Activated CD8-positive, alpha-beta memory T cell treated with anti-CD3 and anti-CD28 coated beads, Interleukin-2, amount 50 U/mL, for 24 hours (primary cell): ENCODE results near the gene AGBL1.

Experiments
- DNase-seq: peaks from one replicate; pipeline ENCODE4 v3.0.0-alpha.2; 2020; ENCODE audit errors: extremely low read depth

AGBL1 gene

DNA sequence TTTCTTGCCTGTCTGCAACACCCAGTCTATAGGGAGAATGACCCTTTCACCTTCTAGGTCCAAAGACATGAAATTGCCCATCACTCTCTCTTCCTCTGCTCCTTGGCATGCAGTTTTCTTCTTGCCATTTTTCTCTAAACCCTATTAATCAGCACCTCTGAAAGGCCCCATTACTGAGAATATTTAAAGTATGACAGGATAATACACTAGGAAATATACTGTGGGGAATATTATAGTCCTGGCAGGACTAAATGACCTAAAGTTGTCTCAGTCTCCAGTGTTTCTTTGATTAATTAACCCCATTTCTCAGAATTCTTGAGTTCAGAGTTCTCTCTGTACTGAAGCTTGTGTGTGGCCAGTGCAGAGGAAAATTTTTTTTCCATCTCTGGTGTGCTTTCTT lies 730.7 kb downstream of the AGBL1 start:
- DNase-seq = no peak

DNA sequence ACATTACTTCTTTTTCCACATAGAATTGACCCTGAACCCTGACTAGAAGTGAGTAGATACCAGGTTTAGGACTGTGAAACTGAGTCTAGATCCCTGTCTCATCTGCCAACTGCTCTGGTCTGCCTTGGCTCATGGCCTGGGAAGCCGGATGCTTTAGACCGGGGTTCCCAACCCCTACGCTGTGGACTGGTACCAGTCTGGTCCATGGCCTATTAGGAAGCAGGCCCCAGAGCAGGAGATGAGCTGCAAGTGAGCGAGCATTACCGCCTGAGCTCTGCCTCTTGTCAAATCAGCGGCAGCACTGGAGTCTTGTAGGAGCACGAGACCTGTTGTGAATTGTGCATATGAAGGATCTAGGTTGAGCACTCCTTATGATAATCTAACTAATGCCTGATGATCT lies 734.2 kb downstream of the AGBL1 start:
- DNase-seq = no peak

DNA sequence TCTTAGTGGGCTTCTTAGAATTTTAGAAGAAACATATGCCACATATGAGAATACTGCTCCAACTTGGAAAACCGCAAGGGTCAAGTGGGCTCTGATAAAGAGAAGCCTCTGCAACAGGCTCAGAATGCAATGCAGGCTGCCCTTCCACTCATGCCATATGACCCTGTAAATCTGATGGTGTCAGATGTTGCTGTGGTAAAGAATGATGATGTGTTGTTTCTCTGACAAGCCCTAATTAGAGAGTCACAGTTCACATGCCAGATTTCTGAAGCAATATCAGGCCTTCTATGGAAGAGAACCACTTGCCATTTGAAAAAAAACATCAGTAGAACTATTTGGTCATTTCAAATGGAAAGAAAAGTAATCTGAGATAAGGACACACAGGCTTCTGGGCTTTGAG lies 749.6 kb downstream of the AGBL1 start:
- DNase-seq = no peak

DNA sequence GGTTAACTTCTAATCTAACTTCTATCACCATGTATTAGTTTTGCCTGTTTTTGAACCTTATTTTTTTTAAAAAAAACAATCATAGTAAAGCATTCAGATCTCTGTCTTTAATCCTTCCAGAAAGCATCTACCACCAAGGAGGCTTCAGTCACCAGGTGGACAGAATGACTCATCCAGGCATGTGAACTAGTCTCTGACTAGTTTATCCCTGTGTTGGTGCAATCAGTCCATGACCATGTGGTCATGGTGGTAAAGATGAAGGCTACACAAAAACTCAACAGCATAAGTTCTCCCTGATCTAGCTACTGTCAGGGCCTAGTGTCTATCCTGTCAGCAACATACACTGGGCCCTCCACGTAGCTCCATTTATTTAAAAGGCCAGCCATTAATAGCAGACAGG lies 750.6 kb downstream of the AGBL1 start:
- no peak for DNase-seq

DNA sequence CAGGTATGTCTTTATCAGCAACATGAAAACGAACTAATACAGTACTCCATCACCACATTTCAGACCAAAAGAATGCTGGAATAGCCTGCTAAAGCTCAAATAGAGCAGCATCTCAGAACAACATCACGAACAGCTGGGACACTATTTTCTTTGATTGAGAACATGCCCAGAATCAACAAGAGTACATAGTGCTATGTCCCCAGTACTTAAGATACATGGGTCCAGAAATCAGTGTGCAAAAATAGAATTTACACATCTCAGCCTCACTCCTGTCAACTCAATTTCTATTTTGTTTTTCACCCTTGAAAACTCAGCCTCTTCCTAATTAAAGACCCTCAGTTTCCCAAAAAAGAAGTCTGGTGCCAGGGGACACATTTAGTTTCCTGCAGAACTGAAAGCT lies 753.9 kb downstream of the AGBL1 start:
- DNase-seq = no peak

DNA sequence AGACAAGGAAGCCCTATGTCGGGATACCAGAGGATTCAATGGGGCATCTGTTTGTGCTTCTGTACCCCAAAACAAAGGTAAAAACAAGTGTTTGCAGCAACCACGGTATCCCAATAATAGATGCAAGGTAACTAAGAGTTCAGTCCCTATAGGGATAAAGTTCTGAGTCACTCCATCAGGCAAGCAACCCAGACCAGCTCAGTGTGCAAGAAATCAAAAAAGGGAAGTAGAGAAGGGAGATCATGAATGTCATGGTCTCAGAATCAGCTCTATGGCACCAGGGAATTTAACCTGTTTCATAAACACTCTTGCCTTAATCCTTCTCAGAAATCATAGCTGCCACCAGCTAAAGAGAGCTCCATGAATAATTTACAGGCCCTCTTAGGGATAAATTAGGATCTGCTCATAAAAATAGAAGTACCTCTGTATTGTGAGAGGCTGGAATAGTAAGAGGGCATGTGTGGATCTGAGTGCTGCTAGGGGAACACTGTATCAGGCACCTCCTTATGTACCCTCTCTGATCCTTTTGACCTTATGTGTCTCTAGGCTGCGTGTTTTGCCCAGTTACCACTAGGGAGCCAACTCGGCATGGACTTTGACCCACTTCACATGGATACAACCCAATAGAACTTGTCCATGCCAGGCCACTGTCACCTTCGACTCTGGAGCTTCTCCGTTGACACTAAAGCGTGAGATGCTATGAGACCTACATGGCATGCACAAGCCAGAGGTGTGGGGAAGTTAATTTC lies 754.6 kb downstream of the AGBL1 start:
- no peak for DNase-seq

DNA sequence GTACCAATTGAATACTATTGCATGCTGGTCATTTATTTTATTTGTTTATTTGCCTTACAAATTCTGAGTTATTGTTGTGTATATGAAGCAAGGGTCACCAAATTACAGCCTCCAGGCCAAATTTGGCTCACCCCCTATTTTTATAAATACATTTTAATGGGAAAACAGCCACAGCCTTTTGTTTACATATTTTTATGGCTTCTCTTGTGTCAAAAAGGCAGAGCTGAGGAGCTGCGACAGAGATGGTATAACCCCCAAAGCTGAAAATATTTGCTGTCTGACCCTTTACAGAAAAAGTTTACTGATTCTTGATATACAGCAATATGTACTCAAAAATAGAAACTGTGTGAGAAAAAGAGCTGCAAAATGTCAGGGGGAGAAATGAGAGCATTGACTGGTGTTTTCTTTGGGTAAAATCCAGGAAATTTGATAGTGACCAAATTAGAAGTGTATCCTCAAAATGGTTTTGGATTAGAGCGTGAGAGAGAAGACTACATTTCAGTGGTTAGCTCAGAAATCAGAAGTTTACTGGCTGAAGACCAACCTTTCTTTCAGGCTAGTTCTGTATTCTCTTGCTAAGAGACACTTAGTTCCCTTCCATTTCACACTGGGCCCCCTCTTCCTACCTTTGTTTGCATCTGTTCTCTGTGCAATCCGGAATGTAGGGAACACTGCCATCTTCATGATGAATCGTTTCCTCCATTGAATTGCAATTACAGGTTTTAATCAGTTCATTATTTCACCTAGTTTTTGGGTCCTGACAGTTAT lies 757.8 kb downstream of the AGBL1 start:
- no peak for DNase-seq

DNA sequence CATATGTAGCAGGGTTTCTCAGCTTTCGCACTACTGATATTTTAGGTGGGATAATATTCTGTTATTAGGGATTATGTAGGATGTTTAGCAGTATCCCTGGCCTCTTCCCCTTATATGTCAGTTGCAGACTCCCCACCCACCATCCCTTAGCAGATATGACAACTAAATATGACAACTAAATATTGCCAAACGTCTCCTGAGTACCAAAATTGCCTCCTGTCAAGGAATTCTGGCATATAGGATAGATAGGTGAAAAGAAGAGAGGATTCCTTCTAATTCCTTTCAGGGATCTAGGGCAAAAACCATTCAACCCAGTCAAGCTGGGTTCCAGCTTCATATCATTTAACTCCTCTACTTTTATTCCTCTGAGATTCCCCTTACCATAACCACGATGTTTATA lies 759.8 kb downstream of the AGBL1 start:
- no peak for DNase-seq

DNA sequence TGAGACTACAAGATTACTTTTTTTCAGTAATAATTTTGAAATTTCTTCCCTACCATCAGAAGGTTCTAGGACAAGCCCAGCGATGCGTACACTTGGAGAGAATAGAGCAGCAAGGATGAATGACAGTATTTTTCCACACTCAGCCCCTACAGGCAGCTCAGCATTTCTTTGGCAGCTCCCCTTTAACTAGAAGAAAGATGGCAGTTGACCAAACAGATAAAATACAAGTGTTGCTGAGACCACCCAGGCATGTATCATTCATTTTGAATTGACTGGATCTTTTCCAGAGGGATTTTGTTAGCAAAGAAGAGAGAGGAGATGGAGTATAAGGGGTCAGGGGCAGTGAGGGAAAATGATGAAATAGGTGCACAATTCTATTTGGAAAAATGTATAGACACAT lies 761.3 kb downstream of the AGBL1 start:
- DNase-seq = no peak

DNA sequence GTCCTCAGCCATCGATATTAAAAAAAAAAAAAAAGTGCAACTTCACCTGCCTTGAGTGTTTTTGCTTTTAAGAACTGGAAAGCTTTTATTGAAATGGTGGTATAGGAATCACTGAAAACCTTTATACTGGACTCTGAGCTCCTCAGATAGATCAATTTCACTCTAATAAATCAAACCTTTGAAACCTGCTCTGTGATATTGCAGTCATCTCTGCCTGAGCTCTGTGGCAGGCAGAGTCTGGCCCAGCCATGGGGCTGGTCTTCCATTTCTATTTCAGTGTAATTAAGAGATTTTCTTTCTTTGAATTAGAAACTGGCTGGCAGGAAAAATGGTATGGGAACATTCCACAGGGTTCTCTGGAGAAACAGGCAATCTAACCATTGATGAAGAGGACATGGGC lies 762.5 kb downstream of the AGBL1 start:
- DNase-seq = no peak

DNA sequence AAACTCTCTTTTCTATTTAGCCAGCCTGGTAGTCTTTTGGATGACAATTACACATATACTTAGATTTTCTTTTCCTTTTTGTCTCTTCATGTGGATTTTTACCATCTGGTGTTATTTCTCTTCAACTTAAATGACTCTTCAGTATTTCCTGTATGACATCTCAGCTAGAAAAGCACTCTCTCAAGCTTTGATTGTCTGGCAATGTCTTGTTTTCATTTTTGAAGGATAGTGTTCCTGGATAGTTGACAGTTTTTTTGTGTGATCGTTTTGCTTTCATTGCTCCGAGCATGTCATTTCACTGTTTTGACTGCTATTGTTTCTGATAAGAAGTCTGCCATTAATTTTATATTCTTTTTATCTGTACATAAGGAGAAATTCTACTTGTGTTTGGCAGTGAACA lies 766.4 kb downstream of the AGBL1 start:
- DNase-seq = no peak

DNA sequence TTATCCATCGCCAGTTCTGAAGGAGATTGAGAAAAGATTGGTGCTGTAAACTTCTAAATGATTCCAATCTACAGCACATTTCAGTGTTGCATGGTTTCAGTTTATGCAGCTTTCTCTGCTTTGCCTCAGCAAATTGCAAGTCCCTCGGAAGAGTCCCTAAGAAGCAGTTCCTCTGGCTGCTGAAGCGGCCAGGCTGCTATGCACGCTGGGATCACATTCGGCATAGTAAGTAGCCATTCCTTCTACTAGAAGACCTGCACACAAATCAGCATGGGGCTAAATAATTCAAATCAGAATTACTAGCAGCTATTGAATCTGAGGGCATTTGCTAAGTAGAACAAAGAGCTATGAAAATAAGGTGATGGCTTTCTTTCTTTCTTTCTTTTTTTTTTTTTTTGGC lies 769.5 kb downstream of the AGBL1 start:
- no peak for DNase-seq

DNA sequence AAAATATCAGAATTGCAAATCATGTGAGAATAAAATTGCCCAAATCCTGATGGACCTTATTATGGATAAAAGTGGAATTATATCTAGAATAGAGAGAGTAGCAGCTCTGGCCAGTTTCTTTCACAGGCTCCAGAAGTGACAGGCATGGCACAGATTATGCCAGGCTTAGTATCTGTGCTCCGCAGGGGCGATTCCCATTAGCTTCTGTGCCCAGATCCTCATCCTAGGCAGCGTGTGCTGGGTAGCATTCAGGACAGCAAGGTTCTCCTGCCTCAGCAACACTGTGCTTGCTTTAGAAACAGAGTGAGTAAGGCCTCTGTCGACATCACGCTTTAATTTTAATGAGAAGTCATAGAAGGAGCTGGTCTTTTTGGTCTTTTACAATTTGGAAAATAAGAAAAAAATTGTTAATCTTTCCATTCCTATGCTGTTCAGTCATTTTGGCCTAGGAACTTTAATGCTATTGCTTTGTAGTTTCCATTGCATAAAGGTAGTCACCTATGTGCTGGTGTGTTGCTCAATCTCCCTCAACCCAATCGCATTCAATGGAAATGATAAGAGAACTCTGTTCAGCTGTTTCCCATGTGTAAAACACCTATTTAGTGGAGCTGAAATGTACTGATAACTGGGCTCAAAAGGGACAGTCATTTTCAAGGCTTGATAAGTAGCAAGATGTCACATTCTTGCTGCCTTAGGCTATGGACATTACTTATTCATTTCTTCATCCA lies 770.1 kb downstream of the AGBL1 start:
- DNase-seq = no peak

DNA sequence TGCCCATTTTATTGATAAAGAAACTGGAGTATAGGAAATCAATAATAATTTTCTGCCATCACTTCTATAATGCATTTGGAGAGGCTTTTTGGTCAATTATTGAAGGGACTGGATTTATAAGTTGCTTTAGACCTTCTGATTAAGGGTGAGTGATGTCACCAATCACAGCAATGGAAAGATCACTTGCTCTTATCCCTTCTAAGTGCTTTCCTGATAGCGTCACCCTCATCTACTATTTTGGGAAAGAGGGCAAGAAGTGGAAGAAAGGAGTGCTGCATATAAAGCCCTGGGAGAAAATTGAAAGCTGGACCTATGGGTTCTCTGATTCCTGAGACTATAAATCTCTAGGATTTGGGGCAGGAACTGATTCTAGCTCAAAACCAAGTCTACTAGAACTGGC lies 771.3 kb downstream of the AGBL1 start:
- DNase-seq = no peak

DNA sequence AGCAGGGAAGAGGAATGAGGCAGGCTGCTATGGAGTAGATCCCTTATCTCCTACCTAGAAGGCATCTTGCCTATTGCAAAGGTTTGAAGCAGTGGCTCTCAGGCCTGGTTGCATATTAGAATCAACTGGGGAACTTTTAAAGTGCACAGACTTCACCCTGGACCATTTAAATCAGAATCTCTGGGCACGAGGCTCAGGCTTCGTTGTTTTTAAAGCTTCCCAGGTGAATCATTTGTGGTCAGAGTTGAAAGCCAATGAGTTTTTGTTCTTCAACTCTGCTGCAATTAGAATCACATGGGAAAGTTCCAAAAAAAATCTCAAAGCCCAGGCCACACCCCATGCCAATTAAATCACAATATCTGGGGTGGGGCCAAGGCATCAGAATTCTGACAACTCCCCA lies 773.1 kb downstream of the AGBL1 start:
- DNase-seq = no peak

DNA sequence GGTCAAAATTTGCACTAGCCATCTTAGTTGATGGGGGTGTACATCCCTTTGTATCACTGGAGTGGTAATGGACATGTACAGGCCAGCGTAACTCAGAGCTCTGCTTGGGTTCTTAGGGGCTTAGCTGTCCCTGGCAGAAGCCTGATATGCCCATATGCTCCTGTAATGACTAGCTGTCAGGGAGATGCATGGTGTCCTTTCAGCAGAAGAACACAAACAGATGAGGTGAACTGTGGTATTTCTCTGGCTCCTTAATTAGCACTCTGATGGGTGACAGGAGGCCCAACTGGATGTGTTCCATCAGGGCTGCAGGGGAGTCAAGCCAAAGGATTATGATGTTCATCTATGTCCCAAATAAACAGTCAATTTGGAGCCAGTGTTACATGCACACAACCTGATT lies 774.5 kb downstream of the AGBL1 start:
- no peak for DNase-seq

DNA sequence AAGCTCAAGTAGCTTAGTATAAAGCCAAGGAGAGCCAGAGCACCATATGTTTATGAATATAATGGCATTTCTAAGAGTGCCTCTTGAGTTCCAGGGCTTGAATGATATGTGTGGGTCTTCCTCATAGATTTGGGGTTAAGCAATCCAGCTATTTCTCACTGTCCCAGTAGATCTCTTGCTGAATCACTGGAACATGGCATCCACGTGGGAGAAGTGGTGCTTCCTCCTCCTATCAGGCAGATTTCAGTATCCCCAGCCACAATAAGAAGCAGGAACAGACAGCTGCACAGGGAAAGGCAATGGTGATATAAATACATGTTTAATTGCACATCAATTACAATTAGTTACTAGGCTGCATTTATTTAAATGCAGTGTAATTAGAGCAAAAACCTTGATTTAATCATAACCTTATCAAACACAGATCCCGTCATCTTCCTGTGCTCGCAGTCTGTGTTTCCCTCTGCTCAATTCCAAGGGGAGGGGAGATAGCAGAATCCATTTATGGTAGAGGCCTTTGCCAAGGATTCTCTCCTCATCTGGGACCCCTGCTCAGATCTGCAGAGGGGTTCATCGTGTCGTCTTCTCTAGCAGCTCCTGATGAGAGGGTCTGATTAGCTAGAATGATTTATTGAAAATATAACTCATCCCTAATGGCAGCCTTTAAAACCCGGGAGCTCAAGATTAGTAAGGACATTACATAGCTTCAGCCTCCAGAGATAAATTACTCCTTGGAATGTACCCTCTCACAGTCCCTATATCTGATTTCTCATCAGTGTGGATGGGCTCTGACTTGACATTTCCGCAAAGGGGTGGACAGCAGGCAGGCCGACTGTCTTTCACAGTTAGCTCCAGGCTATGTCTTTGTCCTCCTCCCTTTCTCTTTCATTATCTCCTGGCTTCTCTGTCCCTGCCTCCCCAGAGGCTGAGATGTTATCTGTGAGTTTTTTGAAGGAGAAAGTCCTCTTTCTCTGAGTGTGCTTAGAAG lies 775.9 kb downstream of the AGBL1 start:
- no peak for DNase-seq

DNA sequence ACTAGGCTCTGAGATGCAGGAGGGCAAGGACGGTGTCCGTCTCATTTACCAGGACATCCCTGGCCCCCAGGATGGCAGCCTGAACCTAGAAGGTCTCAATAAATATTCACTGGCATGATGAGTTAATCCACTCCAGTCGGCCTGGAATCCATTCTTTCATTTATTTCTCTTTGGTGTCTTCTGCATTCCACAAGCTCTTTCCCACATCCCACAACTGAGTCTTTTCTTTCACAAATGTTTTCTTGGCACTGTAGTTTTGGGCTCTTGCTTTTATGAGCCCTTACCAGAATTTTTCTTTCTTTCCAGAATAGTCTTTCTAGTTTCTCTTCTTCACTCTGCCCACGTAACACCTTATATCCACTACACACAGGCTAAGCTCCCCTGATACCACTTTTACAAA lies 778.0 kb downstream of the AGBL1 start:
- DNase-seq = no peak

DNA sequence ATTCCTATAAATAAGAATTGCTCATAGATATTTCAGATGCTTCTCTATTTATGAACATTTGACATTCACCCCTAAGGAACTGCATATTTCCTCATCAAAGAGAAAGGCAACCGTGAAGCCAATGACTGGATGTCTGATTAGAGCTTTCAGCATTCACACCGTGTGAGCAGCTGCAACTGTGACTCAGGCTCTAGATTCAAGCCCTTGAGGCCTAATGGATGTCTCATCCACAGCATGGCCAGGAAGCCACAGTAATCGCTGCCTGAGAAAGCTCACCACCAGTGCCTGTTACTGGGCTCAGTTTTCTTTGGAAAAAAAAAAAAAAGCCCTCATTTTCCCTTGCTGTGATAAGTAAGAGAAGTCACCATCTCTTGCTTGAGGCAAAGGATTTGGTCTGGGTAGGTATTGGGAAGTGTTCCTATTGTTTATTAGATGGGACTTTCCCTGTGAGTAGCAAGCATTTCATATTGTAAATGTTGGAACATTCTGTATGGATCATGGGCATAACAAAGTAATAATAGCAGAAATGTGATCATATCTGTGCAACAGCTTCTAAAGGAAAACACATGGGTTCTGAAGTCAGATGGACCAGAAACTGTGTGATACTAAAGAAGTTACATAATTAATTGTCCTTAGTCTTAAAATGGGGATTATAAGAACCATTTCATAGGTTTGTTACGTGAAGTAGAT lies 783.7 kb downstream of the AGBL1 start:
- no peak for DNase-seq

DNA sequence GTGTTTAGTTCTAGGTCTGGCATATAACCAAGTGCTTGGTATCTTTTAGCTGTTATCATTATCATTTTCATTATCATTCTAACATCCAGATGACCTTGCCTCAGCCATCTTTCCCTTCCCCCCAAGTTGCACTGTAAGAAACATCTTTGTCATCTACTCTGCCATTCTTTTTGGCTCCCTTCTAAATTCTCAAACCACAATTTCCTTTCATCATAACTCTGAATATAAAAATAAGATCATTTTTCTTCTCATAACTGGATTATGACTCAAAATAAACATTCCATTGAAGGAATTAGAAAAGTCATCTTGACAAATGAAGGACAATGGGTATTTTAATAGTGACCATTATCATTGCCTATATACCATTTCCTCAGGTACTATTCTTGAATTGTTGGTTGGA lies 786.2 kb downstream of the AGBL1 start:
- no peak for DNase-seq

DNA sequence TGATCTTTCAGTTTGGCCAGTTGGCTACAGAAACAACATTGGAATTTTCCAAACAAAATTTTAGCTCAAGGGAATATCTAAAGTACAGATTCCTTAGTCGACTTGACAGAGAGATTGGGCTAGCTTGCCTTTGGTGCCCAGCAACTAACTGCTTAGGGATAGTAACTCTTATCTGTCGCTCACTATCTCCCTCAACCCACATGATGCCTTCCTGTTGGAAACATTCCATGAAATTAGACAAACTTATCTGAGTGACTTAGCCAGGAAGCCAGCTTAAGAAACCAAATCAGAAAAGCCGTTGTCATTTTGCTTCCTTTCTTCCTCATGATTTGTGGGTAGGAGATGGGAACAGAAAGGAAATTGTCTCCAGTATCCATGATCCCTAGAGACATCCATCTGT lies 791.2 kb downstream of the AGBL1 start:
- no peak for DNase-seq
